HepG2 (cell line): Measurements from ENCODE around the gene ACTN4. TPM values are rescaled to one million over a fixed set of nuclear protein-coding genes. Genes with fewer than 3 reads are reported as not detected.

ENCODE experiments used
- AKAP8 ChIP-seq: sonication (generic); formaldehyde crosslinking; IDR thresholded peaks from 2 replicates; pipeline ENCODE4 v1.5.1; 2020; ENCODE audit warnings: mild to moderate bottlenecking, missing genetic modification reagents
- ATF7-NPFF ChIP-seq: sonication (generic); formaldehyde crosslinking; IDR thresholded peaks from 2 replicates; pipeline ENCODE4 v1.8.1; 2023; ENCODE audit warnings: mild to moderate bottlenecking, low read depth, missing genetic modification reagents, moderate library complexity
- CEBPB ChIP-seq: IDR thresholded peaks from 2 replicates; pipeline ENCODE4 v1.6.1; 2011; ENCODE audit warnings: low read depth, low read length, improper control_type of control experiment, borderline replicate concordance
- ELF1 ChIP-seq: sonication (generic); formaldehyde crosslinking; IDR thresholded peaks from 2 replicates; pipeline ENCODE4 v1.4.0; 2020; ENCODE audit warnings: missing genetic modification reagents
- FOXA3 ChIP-seq: IDR thresholded peaks from 2 replicates; pipeline ENCODE4 v1.6.1; 2016; ENCODE audit warnings: missing genetic modification reagents, missing compliant biosample characterization
- GTF2F1 ChIP-seq: fragments of 150-350 bp; IDR thresholded peaks from 2 replicates; pipeline ENCODE4 v1.6.1; 2014; ENCODE audit warnings: low read length
- HMG20A ChIP-seq: IDR thresholded peaks from 2 replicates; pipeline ENCODE4 v1.6.1; 2016; ENCODE audit warnings: borderline replicate concordance
- IRF2 ChIP-seq: IDR thresholded peaks from 2 replicates; pipeline ENCODE4 v1.6.1; 2018; ENCODE audit warnings: missing genetic modification reagents, missing compliant biosample characterization
- LCORL ChIP-seq, 2 experiments: fragments of 450-650 bp in 1 of 2; sonication (generic) in 1 of 2; formaldehyde crosslinking in 1 of 2; IDR thresholded peaks; 2 replicates each; pipeline versions ENCODE4 v1.5.0 to v1.6.1; 2017 to 2020; ENCODE audit warnings: antibody characterized with exemption in 1 of 2, missing genetic modification reagents in 1 of 2
- MED1 ChIP-seq: sonication (generic); formaldehyde crosslinking; IDR thresholded peaks from 2 replicates; pipeline ENCODE4 v1.4.0; 2020; ENCODE audit warnings: missing genetic modification reagents
- PPARG ChIP-seq: conservative IDR thresholded peaks from 2 replicates; pipeline ENCODE4 v1.6.1; 2016; ENCODE audit warnings: missing biosample characterization, missing genetic modification reagents
- RFX3 ChIP-seq: IDR thresholded peaks from 2 replicates; pipeline ENCODE4 v1.6.1; 2016; ENCODE audit warnings: missing biosample characterization, missing genetic modification reagents
- SIN3A ChIP-seq: IDR thresholded peaks from 2 replicates; pipeline ENCODE4 v1.6.1; 2011; ENCODE audit warnings: low read depth, mild to moderate bottlenecking, control low read depth, low read length, borderline replicate concordance
- SOX13 ChIP-seq, 3 experiments: fragments of 450-650 bp in 1 of 3; sonication (generic) in 1 of 3; formaldehyde crosslinking in 1 of 3; IDR thresholded peaks in 2 of 3; conservative IDR thresholded peaks in 1 of 3; 2 replicates each; pipeline versions ENCODE4 v1.5.0 to v1.6.1; 2016 to 2020; ENCODE audit warnings: antibody characterized with exemption in 1 of 3, mild to moderate bottlenecking in 1 of 3, missing compliant biosample characterization in 1 of 3, missing genetic modification reagents in 1 of 3, moderate library complexity in 1 of 3
- SP4 ChIP-seq: sonication (generic); formaldehyde crosslinking; IDR thresholded peaks from 2 replicates; pipeline ENCODE4 v1.8.1; 2023; ENCODE audit warnings: mild to moderate bottlenecking, missing genetic modification reagents
- TRAFD1 ChIP-seq: sonication (generic); formaldehyde crosslinking; IDR thresholded peaks from 2 replicates; pipeline ENCODE4 v1.5.1; 2020; ENCODE audit warnings: missing genetic modification reagents, mild to moderate bottlenecking, borderline replicate concordance
- ZKSCAN5 ChIP-seq: sonication (generic); formaldehyde crosslinking; IDR thresholded peaks from 2 replicates; pipeline ENCODE4 v1.5.1; 2020; ENCODE audit warnings: mild to moderate bottlenecking, missing genetic modification reagents
- ZNF230 ChIP-seq: sonication (generic); formaldehyde crosslinking; IDR thresholded peaks from 2 replicates; pipeline ENCODE4 v1.4.0; 2020; ENCODE audit warnings: mild to moderate bottlenecking, missing genetic modification reagents
- ZNF530 ChIP-seq: sonication (generic); formaldehyde crosslinking; IDR thresholded peaks from 2 replicates; pipeline ENCODE4 v1.5.0; 2020; ENCODE audit warnings: low read depth, mild to moderate bottlenecking, missing genetic modification reagents
- ZNF687 ChIP-seq: sonication (generic); formaldehyde crosslinking; IDR thresholded peaks from 2 replicates; pipeline ENCODE4 v1.5.1; 2020; ENCODE audit warnings: mild to moderate bottlenecking, missing genetic modification reagents, moderate library complexity
- ZNF740 ChIP-seq: sonication (generic); formaldehyde crosslinking; IDR thresholded peaks from 2 replicates; pipeline ENCODE4 v1.4.0; 2020; ENCODE audit warnings: missing genetic modification reagents
- polyA plus RNA-seq, 8 experiments: library from polyadenylated mRNA; depleted of rRNA in 3 of 8; stranded (reverse) in 7 of 8; unstranded in 1 of 8; fragments of >200 nt; fragmentation: Illumina TruSeq in 4 of 8; extraction: Trizol in 4 of 8; gene quantifications; 2 replicates each; pipeline versions ENCODE4 v1.2.1 to v1.2.3, GENCODE V29; 2011 to 2016; ENCODE audit warnings: low read depth in 4 of 8, missing spikeins in 1 of 8, mixed read lengths in 1 of 8; ENCODE audit not compliant: insufficient read depth in 1 of 8
- total RNA-seq, 5 experiments: library from RNA; depleted of rRNA; stranded (reverse); fragments of >200 nt; fragmentation: Illumina TruSeq; extraction: Trizol; gene quantifications; 2 replicates each; pipeline ENCODE4 v1.2.3, GENCODE V29; 2016; ENCODE audit warnings: low read depth in 1 of 5

Gene ACTN4
- total and polyA plus RNA-seq, 2 of the 13 experiments (the other 11 are each of a cell fraction or from before 2014, with no cell fraction given) = 171 to 192 TPM

- TF ChIP-seq PPARG (peak; percentile 57; the same call in 1 of the 2 replicates), TRAFD1 (no peak), ZNF530 (CRISPR knock-in tag) (no peak), SIN3A (0 out of 2 replicates have a peak, but pooled peaks have one; percentile 57), HMG20A (peak; percentile 41; the same call in 1 of the 2 replicates), RFX3 (CRISPR knock-in tag) (no peak), CEBPB (no peak), ATF7-NPFF (CRISPR knock-in tag) (no peak), ZKSCAN5 (CRISPR knock-in tag) (no peak), SP4 (CRISPR knock-in tag) (0 out of 2 replicates have a peak, but pooled peaks have one; percentile 39), ZNF740 (CRISPR knock-in tag) (peak; percentile 76; the same call in 1 of the 2 replicates), GTF2F1 (no peak), MED1 (CRISPR knock-in tag) (peak; percentile 60), LCORL (IDR thresholded peaks at IDR 0.05) (peak; percentile 74; the same call in 1 of the 2 replicates), LCORL (CRISPR knock-in tag; IDR thresholded peaks at IDR 0.05) (peak; percentile 68; the same call in 1 of the 2 replicates), SOX13 (IDR thresholded peaks at IDR 0.05) (no peak), SOX13 (CRISPR knock-in tag; conservative IDR thresholded peaks at IDR 0.05 in 1 of 2, IDR thresholded peaks at IDR 0.05 in 1 of 2) (peak in 1 of 2 experiments; percentile 68; a peak in 2 of 4 replicates), IRF2 (CRISPR knock-in tag) (peak; percentile 69), AKAP8 (CRISPR knock-in tag) (peak; percentile 55; the same call in 1 of the 2 replicates), ZNF687 (CRISPR knock-in tag) (peak; percentile 77), ZNF230 (peak; percentile 63; the same call in 1 of the 2 replicates), ELF1 (CRISPR knock-in tag) (peak; percentile 56; the same call in 1 of the 2 replicates), FOXA3 (CRISPR knock-in tag) (peak; percentile 41)
Measured at GRCh38 chr19:38649305-38650171, 2.1 kb downstream of the ACTN4 start (continued).
